Osteocyte (in vitro differentiated cells): Measurements from ENCODE around the gene RPS18. TPM values are rescaled to one million over a fixed set of nuclear protein-coding genes. Genes with fewer than 3 reads are reported as not detected.

Source experiments
- DNase-seq: peaks from one replicate; pipeline ENCODE4 v3.0.0; 2021; ENCODE audit warnings: mixed read lengths; ENCODE audit not compliant: unreplicated experiment; ENCODE audit errors: extremely low spot score
- H3K27ac Mint-ChIP-seq: one replicate; pipeline ENCODE4 v1.8.0; 2021; ENCODE audit warnings: mild to moderate bottlenecking, mixed read lengths; ENCODE audit not compliant: unreplicated experiment
- H3K27me3 Mint-ChIP-seq: one replicate; pipeline ENCODE4 v1.8.0; 2021; ENCODE audit warnings: mixed read lengths; ENCODE audit not compliant: unreplicated experiment
- H3K36me3 Mint-ChIP-seq: one replicate; pipeline ENCODE4 v1.8.0; 2021; ENCODE audit warnings: mixed read lengths; ENCODE audit not compliant: unreplicated experiment
- H3K4me1 Mint-ChIP-seq: one replicate; pipeline ENCODE4 v1.8.0; 2021; ENCODE audit warnings: mixed read lengths; ENCODE audit not compliant: unreplicated experiment
- H3K4me3 Mint-ChIP-seq: one replicate; pipeline ENCODE4 v1.8.0; 2021; ENCODE audit warnings: mild to moderate bottlenecking, moderate library complexity, mixed read lengths; ENCODE audit not compliant: unreplicated experiment
- H3K9me3 Mint-ChIP-seq: one replicate; pipeline ENCODE4 v1.8.0; 2021; ENCODE audit warnings: mixed read lengths; ENCODE audit not compliant: unreplicated experiment
- CTCF ChIP-seq: fragments of 200-600 bp; sonication (generic); IDR thresholded peaks from 2 replicates; pipeline ENCODE4 v1.5.0; 2021; ENCODE audit warnings: antibody characterized with exemption, mild to moderate bottlenecking, moderate library complexity
- microRNA-seq: library from miRNA; unstranded; fragments of <30 nt; microRNA quantifications from one replicate; pipeline ENCODE4 v1.1.0, GENCODE V29; 2020; ENCODE audit not compliant: unreplicated experiment
- total RNA-seq: library from RNA; stranded (reverse); gene quantifications from 2 replicates; pipeline ENCODE4 v1.2.1, GENCODE V29; 2021

Gene RPS18
- total RNA-seq, 1 donor from 2014 or later: 2,180 TPM

DNA sequence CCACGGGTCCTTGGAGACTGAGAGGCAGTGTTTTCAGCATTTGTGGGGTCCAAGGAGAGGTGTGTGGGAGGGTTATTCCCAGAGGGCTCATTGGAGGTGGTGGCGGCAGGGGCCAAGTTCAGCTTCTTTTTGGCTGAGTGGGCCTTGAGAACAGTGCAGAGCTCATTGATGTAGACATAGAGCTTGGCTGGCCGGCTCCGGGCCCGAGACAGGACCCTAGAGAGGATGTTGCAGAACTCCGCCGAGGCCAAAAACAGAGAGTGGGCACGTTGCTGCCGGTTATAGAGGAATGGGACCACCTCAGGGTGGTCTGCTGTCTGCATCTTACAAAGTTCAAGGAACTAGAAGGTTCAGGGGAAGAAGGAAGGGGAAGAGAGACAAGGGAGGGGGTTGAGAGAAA lies 49.4 kb downstream of the RPS18 start:
- no peak for TF ChIP-seq CTCF
- Mint-ChIP-seq H3K9me3 (no peaks in the 10 kb centered on the region), H3K4me1 (peaks cover 53% of the 10 kb centered on the region), H3K27me3 (no peaks in the 10 kb centered on the region), H3K27ac (peak overlapping the region; percentile 34), H3K36me3 (peaks cover 18% of the 10 kb centered on the region), H3K4me3 (peak overlapping the region; percentile 68)
- no peak for DNase-seq

GRCh38 chr6:33323623-33323948 lies 51.7 kb downstream of the RPS18 start:
- no peaks in the 10 kb centered on the region for H3K9me3 Mint-ChIP-seq
- DNase-seq: no peak
- peaks cover 14% of the 10 kb centered on the region for H3K36me3 Mint-ChIP-seq
- H3K4me1 Mint-ChIP-seq: peaks cover 38% of the 10 kb centered on the region
- peak overlapping the region; percentile 97 for H3K4me3 Mint-ChIP-seq
- TF ChIP-seq CTCF: no peak
- no peaks in the 10 kb centered on the region for H3K27me3 Mint-ChIP-seq
- peak overlapping the region; percentile 94 for H3K27ac Mint-ChIP-seq

DNA sequence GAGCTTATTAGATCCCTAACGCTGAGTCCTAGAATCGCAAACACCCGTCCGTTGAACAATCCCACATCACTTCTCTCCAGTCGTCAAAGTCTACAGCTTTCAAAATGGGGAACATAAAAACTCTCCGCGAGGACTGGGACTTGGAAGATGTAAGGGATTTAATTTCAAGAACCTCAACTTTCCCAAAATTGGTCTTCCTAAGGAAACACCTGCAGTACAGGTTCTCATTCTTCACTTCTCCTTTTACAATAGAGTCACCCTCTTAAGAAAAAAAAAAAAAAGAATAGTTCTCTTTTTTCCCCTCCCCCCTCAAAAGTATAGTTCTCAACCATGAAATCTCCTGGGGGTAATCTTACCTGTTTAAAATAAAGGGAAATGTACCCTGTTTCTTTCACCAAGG lies 52.2 kb downstream of the RPS18 start:
- Mint-ChIP-seq H3K27me3 (no peaks in the 10 kb centered on the region), H3K4me1 (peaks cover 35% of the 10 kb centered on the region), H3K27ac (no peak overlapping the region), H3K4me3 (peak overlapping the region; percentile 97), H3K36me3 (peaks cover 10% of the 10 kb centered on the region), H3K9me3 (no peaks in the 10 kb centered on the region)
- TF ChIP-seq CTCF: no peak
- DNase-seq: no peak

Small RNA genes lying within 50 kb of the gene (microRNA-seq; reads per million reads assigned to microRNA genes)
- gene MIR6834 (not detected), gene MIR6873 (not detected)

Other genes starting within 250 kb of the RPS18 start
- gene HLA-DPA1, start 198.4 kb upstream of the RPS18 start, total RNA-seq: 1.8 and 2.0 TPM in 2 replicates
- gene HLA-DPB1, start 196.1 kb upstream of the RPS18 start, total RNA-seq: 4.7 and 5.5 TPM in 2 replicates
- 2.7 and 3.3 TPM in 2 replicates for gene COL11A2, start 79.6 kb upstream of the RPS18 start, total RNA-seq
- 53.1 and 58.3 TPM in 2 replicates for gene RXRB, start 71.4 kb upstream of the RPS18 start, total RNA-seq
- gene SLC39A7, start 71.2 kb upstream of the RPS18 start, total RNA-seq: 201 and 209 TPM in 2 replicates
- gene HSD17B8, start 67.4 kb upstream of the RPS18 start, total RNA-seq: 2.4 and 3.5 TPM in 2 replicates
- gene RING1, start 63.6 kb upstream of the RPS18 start, total RNA-seq: 56.6 and 58.8 TPM in 2 replicates
- 60.3 and 67.4 TPM in 2 replicates for gene VPS52, start 199 bp upstream of the RPS18 start, total RNA-seq
- 6.3 and 6.5 TPM in 2 replicates for gene B3GALT4, start 5.0 kb downstream of the RPS18 start, total RNA-seq
- 59.1 and 63.4 TPM in 2 replicates for gene WDR46, start 17.2 kb downstream of the RPS18 start, total RNA-seq
- 29.7 and 30.3 TPM in 2 replicates for gene PFDN6, start 17.5 kb downstream of the RPS18 start, total RNA-seq
- gene RGL2, start 26.9 kb downstream of the RPS18 start, total RNA-seq: 72.4 and 77.6 TPM in 2 replicates
- 117 and 130 TPM in 2 replicates for gene TAPBP, start 42.0 kb downstream of the RPS18 start, total RNA-seq
- 29.3 and 30.6 TPM in 2 replicates for gene ZBTB22, start 45.7 kb downstream of the RPS18 start, total RNA-seq
- gene DAXX, start 50.9 kb downstream of the RPS18 start, total RNA-seq: 30.1 and 30.4 TPM in 2 replicates
- 10.8 and 11.6 TPM in 2 replicates for gene KIFC1, start 119.7 kb downstream of the RPS18 start, total RNA-seq
- 50.3 and 53.5 TPM in 2 replicates for gene PHF1, start 138.9 kb downstream of the RPS18 start, total RNA-seq
- 302 and 325 TPM in 2 replicates for gene CUTA, start 146.0 kb downstream of the RPS18 start, total RNA-seq
- 30.7 and 34.7 TPM in 2 replicates for gene SYNGAP1, start 148.0 kb downstream of the RPS18 start, total RNA-seq
- 7.0 and 7.5 TPM in 2 replicates for gene ZBTB9, start 182.5 kb downstream of the RPS18 start, total RNA-seq